Type B pancreatic cell (in vitro differentiated cells): ENCODE results near the gene ITGA8. TPM values are rescaled to one million over a fixed set of nuclear protein-coding genes. Genes with fewer than 3 reads are reported as not detected.

Source experiments
- DNase-seq: peaks from one replicate; pipeline ENCODE4 v3.0.0; 2021; ENCODE audit warnings: mixed read lengths; ENCODE audit not compliant: unreplicated experiment; ENCODE audit errors: extremely low spot score
- H3K27ac Mint-ChIP-seq: 2 replicates; pipeline ENCODE4 v1.8.0; 2021; ENCODE audit warnings: mild to moderate bottlenecking, mixed read lengths
- H3K27me3 Mint-ChIP-seq: 2 replicates; pipeline ENCODE4 v1.8.0; 2021; ENCODE audit warnings: mixed read lengths
- H3K36me3 Mint-ChIP-seq: 2 replicates; pipeline ENCODE4 v1.8.0; 2021; ENCODE audit warnings: mixed read lengths
- H3K4me1 Mint-ChIP-seq: one replicate; pipeline ENCODE4 v1.8.0; 2021; ENCODE audit warnings: mixed read lengths; ENCODE audit not compliant: unreplicated experiment
- H3K4me3 Mint-ChIP-seq: 2 replicates; pipeline ENCODE4 v1.8.0; 2021; ENCODE audit warnings: mild to moderate bottlenecking, mixed read lengths
- H3K9me3 Mint-ChIP-seq: 2 replicates; pipeline ENCODE4 v1.8.0; 2021; ENCODE audit warnings: mixed read lengths
- total RNA-seq: library from RNA; stranded (reverse); gene quantifications from 2 replicates; pipeline ENCODE4 v1.2.1, GENCODE V29; 2021; ENCODE audit warnings: low replicate concordance
- TF ChIP-seq, protein P1 (sequence below): fragments of 200-600 bp; sonication (generic); conservative IDR thresholded peaks from 2 replicates; pipeline ENCODE4 v1.5.0; 2021; ENCODE audit warnings: antibody characterized with exemption, mild to moderate bottlenecking

ITGA8 gene
- total RNA-seq, 1 donor from 2014 or later: 10.1 TPM

- H3K36me3 Mint-ChIP-seq: no peaks in the 10 kb centered on the region
- H3K9me3 Mint-ChIP-seq: no peaks in the 10 kb centered on the region
- peaks cover 16% of the 10 kb centered on the region for H3K27me3 Mint-ChIP-seq
- no peak for DNase-seq
- no peak overlapping the region for H3K27ac Mint-ChIP-seq
- H3K4me3 Mint-ChIP-seq: no peak overlapping the region
- TF ChIP-seq, protein P1, sequence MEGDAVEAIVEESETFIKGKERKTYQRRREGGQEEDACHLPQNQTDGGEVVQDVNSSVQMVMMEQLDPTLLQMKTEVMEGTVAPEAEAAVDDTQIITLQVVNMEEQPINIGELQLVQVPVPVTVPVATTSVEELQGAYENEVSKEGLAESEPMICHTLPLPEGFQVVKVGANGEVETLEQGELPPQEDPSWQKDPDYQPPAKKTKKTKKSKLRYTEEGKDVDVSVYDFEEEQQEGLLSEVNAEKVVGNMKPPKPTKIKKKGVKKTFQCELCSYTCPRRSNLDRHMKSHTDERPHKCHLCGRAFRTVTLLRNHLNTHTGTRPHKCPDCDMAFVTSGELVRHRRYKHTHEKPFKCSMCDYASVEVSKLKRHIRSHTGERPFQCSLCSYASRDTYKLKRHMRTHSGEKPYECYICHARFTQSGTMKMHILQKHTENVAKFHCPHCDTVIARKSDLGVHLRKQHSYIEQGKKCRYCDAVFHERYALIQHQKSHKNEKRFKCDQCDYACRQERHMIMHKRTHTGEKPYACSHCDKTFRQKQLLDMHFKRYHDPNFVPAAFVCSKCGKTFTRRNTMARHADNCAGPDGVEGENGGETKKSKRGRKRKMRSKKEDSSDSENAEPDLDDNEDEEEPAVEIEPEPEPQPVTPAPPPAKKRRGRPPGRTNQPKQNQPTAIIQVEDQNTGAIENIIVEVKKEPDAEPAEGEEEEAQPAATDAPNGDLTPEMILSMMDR: no peak
- H3K4me1 Mint-ChIP-seq: peaks cover 3% of the 10 kb centered on the region
These were observed 26.0 kb upstream of the ITGA8 start for GRCh38 chr10:15745751-15746150.

GRCh38 chr10:15744217-15744865, 24.6 kb upstream of the ITGA8 start:
- TF ChIP-seq, protein P1: peak; percentile 75
- DNase-seq: no peak
- H3K36me3 Mint-ChIP-seq: no peaks in the 10 kb centered on the region
- peaks cover 3% of the 10 kb centered on the region for H3K4me1 Mint-ChIP-seq
- peaks cover 13% of the 10 kb centered on the region for H3K27me3 Mint-ChIP-seq
- no peak overlapping the region for H3K27ac Mint-ChIP-seq
- H3K4me3 Mint-ChIP-seq: no peak overlapping the region
- H3K9me3 Mint-ChIP-seq: no peaks in the 10 kb centered on the region

- DNase-seq: no peak
- Mint-ChIP-seq H3K27ac (no peak overlapping the region), H3K4me1 (peaks cover 3% of the 10 kb centered on the region), H3K27me3 (peaks cover 13% of the 10 kb centered on the region), H3K4me3 (no peak overlapping the region), H3K9me3 (no peaks in the 10 kb centered on the region), H3K36me3 (no peaks in the 10 kb centered on the region)
- TF ChIP-seq, protein P1: no peak
These were observed 23.7 kb upstream of the ITGA8 start for GRCh38 chr10:15743443-15743842.

DNA sequence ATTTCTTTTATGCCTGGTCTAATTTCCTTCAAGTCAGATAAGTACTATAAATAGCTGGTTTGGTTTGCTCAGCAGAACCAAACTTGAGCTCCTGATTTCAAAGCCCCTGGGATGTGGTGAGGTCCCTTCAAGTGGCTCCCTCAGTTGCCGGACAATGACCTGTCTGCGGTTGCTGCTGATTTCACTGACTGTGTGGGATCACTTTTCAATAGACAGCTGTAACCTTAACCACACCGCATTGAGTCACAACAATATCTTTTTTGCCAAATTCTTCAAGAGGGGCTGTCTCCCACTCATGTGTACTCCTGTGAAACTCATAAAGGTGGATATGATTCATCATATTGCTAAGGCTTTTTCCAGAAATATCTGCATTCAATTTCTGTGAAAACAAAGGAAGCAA, 23.1 kb upstream of the ITGA8 start:
- peaks cover 9% of the 10 kb centered on the region for H3K27me3 Mint-ChIP-seq
- no peaks in the 10 kb centered on the region for H3K9me3 Mint-ChIP-seq
- no peak overlapping the region for H3K4me3 Mint-ChIP-seq
- H3K27ac Mint-ChIP-seq: no peak overlapping the region
- no peaks in the 10 kb centered on the region for H3K36me3 Mint-ChIP-seq
- no peaks in the 10 kb centered on the region for H3K4me1 Mint-ChIP-seq
- TF ChIP-seq, protein P1: no peak
- no peak for DNase-seq

DNA sequence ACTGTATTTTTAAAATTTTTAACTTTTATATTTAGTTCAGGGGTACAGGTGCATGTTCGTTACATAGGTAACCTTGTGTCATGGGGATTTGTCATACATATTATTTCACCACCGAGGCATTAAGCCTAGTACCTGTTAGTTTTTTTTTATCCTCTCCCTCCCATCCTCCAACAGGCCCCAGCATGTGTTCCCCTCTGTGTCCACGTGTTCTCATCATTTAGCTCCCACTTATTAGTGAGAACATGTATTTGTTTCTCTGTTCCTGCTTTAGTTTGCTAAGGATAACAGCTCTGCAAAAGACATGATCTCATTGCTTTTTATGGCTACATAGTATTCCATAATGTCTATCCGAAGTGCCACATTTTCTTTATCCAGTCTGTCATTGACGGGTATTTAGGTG, 22.4 kb upstream of the ITGA8 start:
- H3K27ac Mint-ChIP-seq: no peak overlapping the region
- no peaks in the 10 kb centered on the region for H3K36me3 Mint-ChIP-seq
- TF ChIP-seq, protein P1: no peak
- no peak overlapping the region for H3K4me3 Mint-ChIP-seq
- DNase-seq: no peak
- peaks cover 8% of the 10 kb centered on the region for H3K27me3 Mint-ChIP-seq
- no peaks in the 10 kb centered on the region for H3K4me1 Mint-ChIP-seq
- H3K9me3 Mint-ChIP-seq: no peaks in the 10 kb centered on the region
